Prostate gland (tissue), 2 donors: ENCODE data around the gene SLC44A5. TPM values are rescaled to one million over a fixed set of nuclear protein-coding genes. Genes with fewer than 3 reads are reported as not detected.

Experiments
- DNase-seq: peaks from one replicate; pipeline ENCODE4 v3.0.0-alpha.2; 2019; ENCODE audit warnings: low spot score
- H3K27ac ChIP-seq, 2 donors: fragments of 200-600 bp; sonication (generic); 2 replicates each; pipeline ENCODE4 v1.5.1; 2017 to 2019
- H3K27me3 ChIP-seq: fragments of 200-600 bp; sonication (generic); replicated peaks from 2 replicates; pipeline ENCODE4 v1.5.1; 2019; ENCODE audit not compliant: insufficient read depth
- H3K36me3 ChIP-seq, 2 donors: fragments of 200-600 bp; sonication (generic); 1 replicate in 1 of 2; 2 replicates in 1 of 2; pipeline versions ENCODE4 v1.5.1 to v1.8.1; 2017 to 2019
- H3K4me1 ChIP-seq: fragments of 200-600 bp; sonication (generic); replicated peaks from 2 replicates; pipeline ENCODE4 v1.5.1; 2019
- H3K4me3 ChIP-seq, 2 donors: fragments of 200-600 bp; sonication (generic); 2 replicates each; pipeline ENCODE4 v1.5.1; 2017 to 2019
- H3K9me3 ChIP-seq: fragments of 200-600 bp; sonication (generic); 2 replicates; pipeline ENCODE4 v1.5.1; 2017
- CTCF ChIP-seq, 4 experiments: fragments of 200-600 bp in 2 of 4; fragments of 450-650 bp in 2 of 4; sonication (generic) in 2 of 4; IDR thresholded peaks; 1 replicate in 3 of 4; 2 replicates in 1 of 4; pipeline ENCODE4 v1.5.1; 2016 to 2019; ENCODE audit warnings: antibody characterized with exemption in 4 of 4, mild to moderate bottlenecking in 2 of 4, moderate library complexity in 2 of 4
- POLR2A ChIP-seq: fragments of 450-650 bp; IDR thresholded peaks from one replicate; pipeline ENCODE4 v1.6.1; 2016; ENCODE audit warnings: antibody characterized with exemption, mild to moderate bottlenecking
- POLR2AphosphoS5 ChIP-seq: sonication (generic); formaldehyde crosslinking; IDR thresholded peaks from one replicate; pipeline ENCODE4 v1.6.1; 2017; ENCODE audit warnings: antibody characterized with exemption
- WGBS: methylation state at CpG from one replicate; pipeline ENCODE4 v1.1.5; 2018; 5-methylcytosine and 5-hydroxymethylcytosine counted together
- intact Hi-C: fragments of 100-400 bp; cut with DNase I; formaldehyde crosslinking; loops from one replicate; pipeline ENCODE4 v1.14.2; 2022
- total RNA-seq, 2 donors: library from RNA; depleted of rRNA; stranded (reverse); fragments of >200 nt; gene quantifications; one replicate each; pipeline ENCODE4 v1.1.0, GENCODE V29; 2016

SLC44A5 gene
- total RNA-seq, 2 donors from 2014 or later, result 0.57 to 3.3 TPM

DNA sequence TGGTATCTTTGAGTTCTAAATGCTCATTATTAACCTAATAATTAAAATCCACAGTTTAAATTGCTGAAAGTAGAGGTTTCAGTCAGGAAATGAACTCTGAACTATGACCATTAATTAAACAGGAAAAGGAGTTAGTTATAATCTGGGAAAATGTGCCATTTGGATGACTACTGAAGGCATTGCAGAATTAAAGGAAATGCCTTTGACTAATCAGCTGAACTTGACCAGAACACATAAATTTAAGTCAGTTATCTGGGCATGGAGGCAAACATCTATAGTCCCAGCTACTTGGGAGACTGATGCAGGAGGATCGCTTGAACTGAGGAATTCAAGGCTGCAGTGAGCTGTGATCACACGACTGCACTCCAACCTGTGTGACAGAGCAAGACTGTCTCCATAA lies 31.9 kb downstream of the SLC44A5 start:
- intact Hi-C loops, result no loop called here
- TF ChIP-seq POLR2A (no peak), CTCF (IDR thresholded peaks at IDR 0.05) (no peak), POLR2AphosphoS5 (no peak)
- no peaks in the 10 kb centered on the region for H3K36me3 ChIP-seq
- no peak overlapping the region for H3K4me3 ChIP-seq
- H3K27me3 ChIP-seq, result no peaks in the 10 kb centered on the region
- H3K27ac ChIP-seq, result no peak overlapping the region
- no peak for DNase-seq
- H3K4me1 ChIP-seq, result no peaks in the 10 kb centered on the region
- no peaks in the 10 kb centered on the region for H3K9me3 ChIP-seq
- 42% methylated on average over 2 of the region's 2 CpGs for WGBS

GRCh38 chr1:75575837-75576236 lies 35.1 kb downstream of the SLC44A5 start:
- intact Hi-C loops, result no loop called here
- TF ChIP-seq POLR2A (no peak), CTCF (IDR thresholded peaks at IDR 0.05) (no peak), POLR2AphosphoS5 (no peak)
- H3K4me3 ChIP-seq, result no peak overlapping the region
- 78% methylated on average over 3 of the region's 3 CpGs for WGBS
- no peaks in the 10 kb centered on the region for H3K36me3 ChIP-seq
- H3K9me3 ChIP-seq, result no peaks in the 10 kb centered on the region
- no peak for DNase-seq
- no peaks in the 10 kb centered on the region for H3K4me1 ChIP-seq
- H3K27ac ChIP-seq, result no peak overlapping the region
- no peaks in the 10 kb centered on the region for H3K27me3 ChIP-seq

- intact Hi-C loops, result no loop called here
- Histone ChIP-seq H3K36me3 (no peaks in the 10 kb centered on the region), H3K27ac (no peak overlapping the region), H3K4me3 (no peak overlapping the region), H3K4me1 (no peaks in the 10 kb centered on the region), H3K9me3 (no peaks in the 10 kb centered on the region), H3K27me3 (no peaks in the 10 kb centered on the region)
- DNase-seq, result no peak
- WGBS, result 81% methylated on average over 1 of the region's 1 CpG
- TF ChIP-seq POLR2A (no peak), CTCF (IDR thresholded peaks at IDR 0.05) (no peak), POLR2AphosphoS5 (no peak)
Observed at GRCh38 chr1:75567191-75567590, 43.7 kb downstream of the SLC44A5 start.

GRCh38 chr1:75559800-75560199 lies 51.1 kb downstream of the SLC44A5 start:
- H3K27ac ChIP-seq, result no peak overlapping the region
- H3K27me3 ChIP-seq, result no peaks in the 10 kb centered on the region
- no peak for DNase-seq
- no peaks in the 10 kb centered on the region for H3K4me1 ChIP-seq
- no peaks in the 10 kb centered on the region for H3K36me3 ChIP-seq
- TF ChIP-seq CTCF (IDR thresholded peaks at IDR 0.05), result no peak
- no peak for TF ChIP-seq POLR2A
- no peak for TF ChIP-seq POLR2AphosphoS5
- H3K4me3 ChIP-seq, result no peak overlapping the region
- intact Hi-C loops, result no loop called here
- no peaks in the 10 kb centered on the region for H3K9me3 ChIP-seq

- intact Hi-C loops, result no loop called here
- H3K4me1 ChIP-seq, result no peaks in the 10 kb centered on the region
- no peaks in the 10 kb centered on the region for H3K36me3 ChIP-seq
- no peaks in the 10 kb centered on the region for H3K9me3 ChIP-seq
- no peak overlapping the region for H3K27ac ChIP-seq
- TF ChIP-seq POLR2AphosphoS5, result no peak
- no peak for TF ChIP-seq CTCF (IDR thresholded peaks at IDR 0.05)
- TF ChIP-seq POLR2A, result no peak
- H3K4me3 ChIP-seq, result no peak overlapping the region
- 43% methylated on average over 2 of the region's 2 CpGs for WGBS
- no peak for DNase-seq
- no peaks in the 10 kb centered on the region for H3K27me3 ChIP-seq
Observed at GRCh38 chr1:75559136-75559535, 51.8 kb downstream of the SLC44A5 start.
